Breast epithelium (tissue), 4 donors: ENCODE data around the gene KCNJ6. TPM values are rescaled to one million over a fixed set of nuclear protein-coding genes. Genes with fewer than 3 reads are reported as not detected.
A peak's percentile ranks its signal among the peaks of the same experiment; 100 is the strongest.

Experiments
- DNase-seq, 2 donors: peaks; one replicate each; pipeline ENCODE4 v3.0.0-alpha.2; 2019; ENCODE audit warnings: low spot score in 2 of 2
- H3K27ac ChIP-seq, 2 donors: fragments of 200-600 bp; sonication (generic) in 1 of 2; one replicate each; pipeline ENCODE4 v1.5.1; 2016 to 2019; ENCODE audit warnings: mild to moderate bottlenecking in 1 of 2
- H3K27me3 ChIP-seq, 2 donors: fragments of 200-600 bp; sonication (generic) in 1 of 2; one replicate each; pipeline versions ENCODE4 v1.5.1 to v1.6.0; 2017 to 2019; ENCODE audit warnings: control low read depth in 1 of 2, mild to moderate bottlenecking in 1 of 2
- H3K36me3 ChIP-seq: fragments of 200-600 bp; one replicate; pipeline ENCODE4 v1.5.1; 2019
- H3K4me1 ChIP-seq, 2 donors: fragments of 200-600 bp; sonication (generic); one replicate each; pipeline ENCODE4 v1.5.1; 2016 to 2019; ENCODE audit warnings: control low read depth in 1 of 2
- H3K4me3 ChIP-seq, 3 donors: fragments of 200-600 bp; sonication (generic); 1 replicate in 2 of 3; 2 replicates in 1 of 3; pipeline ENCODE4 v1.5.1; 2016 to 2019; ENCODE audit warnings: mild to moderate bottlenecking in 3 of 3, moderate library complexity in 2 of 3
- H3K9me3 ChIP-seq, 2 donors: fragments of 200-600 bp; sonication (generic) in 1 of 2; one replicate each; pipeline ENCODE4 v1.5.1; 2016 to 2019; ENCODE audit warnings: control low read depth in 1 of 2
- POLR2A ChIP-seq: fragments of 450-650 bp; IDR thresholded peaks from one replicate; pipeline ENCODE4 v1.6.1; 2016; ENCODE audit warnings: antibody characterized with exemption, mild to moderate bottlenecking, moderate library complexity
- POLR2AphosphoS5 ChIP-seq, 3 donors: sonication (generic); formaldehyde crosslinking; IDR thresholded peaks; one replicate each; pipeline ENCODE4 v1.6.1; 2017; ENCODE audit warnings: antibody characterized with exemption in 3 of 3
- intact Hi-C: fragments of 100-400 bp; cut with DNase I; formaldehyde crosslinking; loops from one replicate; pipeline ENCODE4 v1.15.1; 2023; ENCODE audit warnings: low total_unique reads
- total RNA-seq, 3 donors: library from RNA; depleted of rRNA; stranded (reverse); fragments of >200 nt; gene quantifications; one replicate each; pipeline ENCODE4 v1.1.0, GENCODE V29; 2016
- TF ChIP-seq, protein P1 (sequence below), 3 donors: fragments of 450-650 bp; IDR thresholded peaks; one replicate each; pipeline ENCODE4 v1.5.1; 2016 to 2017; ENCODE audit warnings: antibody characterized with exemption in 3 of 3, mild to moderate bottlenecking in 3 of 3, moderate library complexity in 3 of 3

The KCNJ6 gene
- total RNA-seq, 3 donors from 2014 or later, result not detected

DNA sequence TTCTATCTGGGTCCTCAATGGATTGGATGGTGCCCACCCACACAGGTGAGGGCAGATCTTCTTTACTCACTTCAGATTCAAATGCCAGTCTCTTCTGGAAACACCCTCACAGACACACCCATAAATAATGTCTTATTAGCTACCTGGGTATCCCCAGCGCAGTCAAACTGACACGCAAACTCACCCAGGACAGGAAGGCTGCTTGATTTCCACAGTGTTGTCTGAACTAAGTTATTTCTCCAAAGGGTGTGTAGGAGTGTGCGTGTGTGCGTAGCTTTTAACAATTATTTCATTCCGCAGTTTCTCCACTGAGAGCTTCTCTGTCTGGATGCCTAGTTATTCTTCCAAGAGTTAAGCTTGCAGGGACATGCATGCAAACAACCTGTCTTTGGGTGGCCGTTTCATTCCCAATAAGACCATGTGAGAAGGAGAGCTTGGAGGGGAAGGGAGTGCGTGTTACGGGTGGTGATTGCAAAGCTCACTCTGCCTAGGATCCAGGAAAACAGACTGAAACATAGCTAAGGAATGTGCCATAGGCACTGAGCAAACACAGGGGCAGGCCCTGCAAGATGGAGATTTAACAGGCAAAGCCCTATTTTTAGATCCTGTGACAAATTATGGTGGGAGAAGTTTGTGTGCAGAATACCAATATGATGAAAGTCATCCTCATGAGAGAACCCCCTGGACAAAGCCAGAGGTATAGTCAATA, 280.0 kb downstream of the KCNJ6 start:
- no peak for TF ChIP-seq POLR2AphosphoS5 (IDR thresholded peaks at IDR 0.05)
- TF ChIP-seq, protein P1, sequence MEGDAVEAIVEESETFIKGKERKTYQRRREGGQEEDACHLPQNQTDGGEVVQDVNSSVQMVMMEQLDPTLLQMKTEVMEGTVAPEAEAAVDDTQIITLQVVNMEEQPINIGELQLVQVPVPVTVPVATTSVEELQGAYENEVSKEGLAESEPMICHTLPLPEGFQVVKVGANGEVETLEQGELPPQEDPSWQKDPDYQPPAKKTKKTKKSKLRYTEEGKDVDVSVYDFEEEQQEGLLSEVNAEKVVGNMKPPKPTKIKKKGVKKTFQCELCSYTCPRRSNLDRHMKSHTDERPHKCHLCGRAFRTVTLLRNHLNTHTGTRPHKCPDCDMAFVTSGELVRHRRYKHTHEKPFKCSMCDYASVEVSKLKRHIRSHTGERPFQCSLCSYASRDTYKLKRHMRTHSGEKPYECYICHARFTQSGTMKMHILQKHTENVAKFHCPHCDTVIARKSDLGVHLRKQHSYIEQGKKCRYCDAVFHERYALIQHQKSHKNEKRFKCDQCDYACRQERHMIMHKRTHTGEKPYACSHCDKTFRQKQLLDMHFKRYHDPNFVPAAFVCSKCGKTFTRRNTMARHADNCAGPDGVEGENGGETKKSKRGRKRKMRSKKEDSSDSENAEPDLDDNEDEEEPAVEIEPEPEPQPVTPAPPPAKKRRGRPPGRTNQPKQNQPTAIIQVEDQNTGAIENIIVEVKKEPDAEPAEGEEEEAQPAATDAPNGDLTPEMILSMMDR (IDR thresholded peaks at IDR 0.05), result no peak
- TF ChIP-seq POLR2A, result no peak
- no peaks in the 10 kb centered on the region for H3K36me3 ChIP-seq
- no peak for DNase-seq

DNA sequence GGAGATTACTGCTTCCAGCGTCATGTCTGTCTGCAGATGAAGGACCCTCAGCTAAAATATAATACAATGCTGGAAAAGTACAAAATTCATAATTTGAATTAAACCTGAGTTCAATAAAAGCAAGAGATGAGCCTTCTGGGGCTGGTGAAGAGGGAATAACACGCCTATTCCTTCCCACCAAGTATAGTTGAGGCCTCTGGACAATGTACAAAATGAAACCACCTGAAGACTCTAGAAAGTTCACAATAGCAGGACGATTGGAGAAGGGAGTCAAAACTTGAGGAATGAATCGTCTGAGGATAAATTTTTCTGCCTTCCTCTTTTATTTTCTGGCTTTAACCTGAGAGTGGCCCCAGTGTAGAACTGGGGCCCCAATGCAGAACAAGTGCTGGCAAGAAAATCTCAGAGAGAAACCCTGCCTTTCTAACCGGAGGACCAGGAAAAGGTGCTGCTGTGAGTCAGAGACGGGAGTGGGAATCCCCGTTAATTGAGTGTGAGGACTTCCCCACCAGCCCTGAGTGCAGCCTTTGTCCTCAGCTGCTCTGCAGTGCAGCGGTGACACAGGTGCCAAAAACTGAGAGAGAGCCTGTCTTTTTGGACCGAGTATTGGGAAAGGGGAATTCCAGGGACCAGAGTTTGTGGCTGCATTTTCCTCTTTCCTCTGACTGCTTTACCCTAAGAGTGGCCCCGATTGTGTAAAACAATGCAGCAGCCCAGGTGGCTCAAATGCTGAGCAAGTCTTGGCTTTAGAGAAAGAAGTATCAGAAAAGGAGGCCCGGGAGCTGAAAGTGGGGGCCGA, 284.7 kb downstream of the KCNJ6 start:
- DNase-seq, result peak in 1 of 2 donors; percentile 64

More for the DNA sequence above, 280.0 kb downstream of the KCNJ6 start:
- H3K4me3 ChIP-seq, result no peak overlapping the region
- no peaks in the 10 kb centered on the region for H3K4me1 ChIP-seq
- H3K9me3 ChIP-seq, result no peaks in the 10 kb centered on the region
- no peak overlapping the region for H3K27ac ChIP-seq
- intact Hi-C loops, result no loop called here
- no peaks in the 10 kb centered on the region for H3K27me3 ChIP-seq

DNA sequence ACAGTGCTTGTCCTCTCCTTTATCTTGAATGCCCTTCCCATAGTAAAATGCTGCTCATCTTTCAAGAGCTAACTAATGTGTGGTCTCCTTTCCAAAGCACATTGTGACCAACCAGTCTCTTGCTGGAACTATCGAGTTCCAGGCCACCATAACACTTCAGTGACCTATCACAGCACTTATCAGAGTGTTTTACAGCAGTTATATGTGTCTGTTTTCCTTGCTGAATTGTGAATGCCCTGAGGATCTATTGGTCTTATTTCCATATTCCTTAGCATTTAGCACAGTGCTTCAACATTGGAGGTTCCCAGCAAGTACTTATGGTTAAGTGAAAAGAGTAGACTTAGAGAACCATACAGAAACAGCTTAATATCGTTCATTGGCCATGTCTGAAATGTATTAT, 285.4 kb downstream of the KCNJ6 start:
- TF ChIP-seq POLR2A, result no peak
- no peak for TF ChIP-seq POLR2AphosphoS5 (IDR thresholded peaks at IDR 0.05)
- TF ChIP-seq, protein P1 (IDR thresholded peaks at IDR 0.05), result no peak
- Histone ChIP-seq H3K27me3 (no peaks in the 10 kb centered on the region), H3K27ac (peak overlapping the region in 1 of 2 donors; percentile 56), H3K4me3 (no peak overlapping the region), H3K36me3 (no peaks in the 10 kb centered on the region), H3K9me3 (no peaks in the 10 kb centered on the region), H3K4me1 (peaks cover 0 to 3% of the 10 kb centered on the region in 2 donors)
- intact Hi-C loops, result no loop called here
- DNase-seq, result no peak

More for the DNA sequence above, 284.7 kb downstream of the KCNJ6 start:
- no peaks in the 10 kb centered on the region for H3K9me3 ChIP-seq
- intact Hi-C loops, result no loop called here
- no peak overlapping the region for H3K4me3 ChIP-seq
- H3K4me1 ChIP-seq, result peaks cover 0 to 3% of the 10 kb centered on the region in 2 donors
- H3K27ac ChIP-seq, result peak overlapping the region in 1 of 2 donors; percentile 56
- no peaks in the 10 kb centered on the region for H3K36me3 ChIP-seq
- peak in 1 of 3 donors; percentile 10 for TF ChIP-seq POLR2AphosphoS5 (IDR thresholded peaks at IDR 0.05)
- TF ChIP-seq POLR2A, result no peak
- TF ChIP-seq, protein P1 (IDR thresholded peaks at IDR 0.05), result no peak
- no peaks in the 10 kb centered on the region for H3K27me3 ChIP-seq

DNA sequence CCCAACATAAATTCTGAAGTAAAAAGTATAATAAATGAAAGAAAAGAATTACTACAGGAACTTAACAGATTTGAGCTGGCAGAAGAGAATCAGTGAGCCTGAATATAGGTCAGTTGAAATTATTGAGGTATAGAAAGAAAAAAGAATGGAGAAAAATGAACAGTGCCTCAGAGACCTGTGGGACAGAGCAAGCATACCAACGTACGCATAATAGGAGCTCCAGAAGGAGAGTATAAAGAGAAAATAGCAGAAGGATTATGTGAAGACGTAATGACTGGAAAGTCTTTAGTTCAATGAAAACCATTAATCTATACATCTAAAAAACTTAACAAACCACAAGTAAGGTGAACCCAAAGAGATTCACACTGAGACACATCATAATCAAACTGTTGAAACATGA, 287.9 kb downstream of the KCNJ6 start:
- H3K9me3 ChIP-seq, result no peaks in the 10 kb centered on the region
- no peaks in the 10 kb centered on the region for H3K36me3 ChIP-seq
- intact Hi-C loops, result no loop called here
- no peak overlapping the region for H3K27ac ChIP-seq
- no peaks in the 10 kb centered on the region for H3K27me3 ChIP-seq
- TF ChIP-seq POLR2AphosphoS5 (IDR thresholded peaks at IDR 0.05) (no peak), POLR2A (no peak)
- TF ChIP-seq, protein P1 (IDR thresholded peaks at IDR 0.05), result no peak
- no peak overlapping the region for H3K4me3 ChIP-seq
- H3K4me1 ChIP-seq, result peaks cover 0 to 3% of the 10 kb centered on the region in 2 donors
- no peak for DNase-seq

DNA sequence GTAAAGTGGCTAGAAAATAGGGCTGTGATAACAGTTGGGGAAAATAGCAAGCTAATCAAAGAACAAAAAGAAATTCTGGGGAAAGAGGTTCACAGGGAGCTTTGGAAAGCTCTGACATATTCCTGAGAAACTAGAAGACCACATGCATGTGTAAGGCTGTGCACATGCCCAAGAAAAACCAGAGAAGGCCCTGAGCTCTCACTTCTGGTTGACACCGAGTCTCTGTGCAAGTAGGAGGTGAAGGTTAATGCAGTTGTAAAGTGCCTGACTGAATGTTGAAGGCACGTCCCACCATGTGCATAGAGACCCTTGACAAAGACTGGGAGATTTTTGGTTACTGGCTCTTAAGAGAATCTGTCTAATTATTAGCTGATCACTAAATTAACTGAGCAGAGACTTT, 288.7 kb downstream of the KCNJ6 start:
- Histone ChIP-seq H3K27ac (no peak overlapping the region), H3K9me3 (no peaks in the 10 kb centered on the region), H3K4me1 (peaks cover 0 to 3% of the 10 kb centered on the region in 2 donors), H3K4me3 (no peak overlapping the region), H3K36me3 (no peaks in the 10 kb centered on the region), H3K27me3 (no peaks in the 10 kb centered on the region)
- TF ChIP-seq POLR2AphosphoS5 (IDR thresholded peaks at IDR 0.05) (no peak), POLR2A (no peak)
- TF ChIP-seq, protein P1 (IDR thresholded peaks at IDR 0.05), result no peak
- intact Hi-C loops, result no loop called here
- DNase-seq, result no peak
